ENCODE data around the gene MAEA. TPM values are rescaled to one million over a fixed set of nuclear protein-coding genes. Genes with fewer than 3 reads are reported as not detected.

The MAEA gene
- polyA plus RNA-seq, 2 donors: 43.3 to 54.3 TPM

GRCh38 chr4:1359976-1360375 is 70.3 kb downstream of the MAEA start:
- peaks cover 0 to 4% of the 10 kb centered on the region in 2 donors for H3K4me1 ChIP-seq (ENCODE audit: control insufficient read depth in 2 of 2, insufficient read depth in 2 of 2, low read length in 1 of 2)
- peaks cover 3 to 43% of the 10 kb centered on the region in 2 donors for H3K36me3 ChIP-seq (ENCODE audit: control insufficient read depth in 2 of 2, insufficient read depth in 2 of 2, low read length in 1 of 2)
- no peaks in the 10 kb centered on the region for H3K9me3 ChIP-seq (ENCODE audit: control insufficient read depth in 2 of 2, insufficient read depth in 1 of 2, low read depth in 1 of 2, low read length in 1 of 2)
- 88% methylated on average over 16 of the region's 16 CpGs for WGBS, 2 donors
- H3K27me3 ChIP-seq (ENCODE audit: control insufficient read depth in 1 of 2, insufficient read depth in 2 of 2, low read length in 2 of 2): no peaks in the 10 kb centered on the region
- no peak overlapping the region for H3K4me3 ChIP-seq (ENCODE audit: low read depth in 1 of 2, low read length in 2 of 2)
- no peak overlapping the region for H3K27ac ChIP-seq (ENCODE audit: low read depth in 2 of 2, low read length in 1 of 2)

- peaks cover 0 to 38% of the 10 kb centered on the region in 2 donors for H3K36me3 ChIP-seq (ENCODE audit: control insufficient read depth in 2 of 2, insufficient read depth in 2 of 2, low read length in 1 of 2)
- no peak overlapping the region for H3K27ac ChIP-seq (ENCODE audit: low read depth in 2 of 2, low read length in 1 of 2)
- WGBS, 2 donors: 78 to 83% methylated on average over 29 of the region's 29 CpGs
- no peaks in the 10 kb centered on the region for H3K27me3 ChIP-seq (ENCODE audit: control insufficient read depth in 1 of 2, insufficient read depth in 2 of 2, low read length in 2 of 2)
- H3K4me1 ChIP-seq (ENCODE audit: control insufficient read depth in 2 of 2, insufficient read depth in 2 of 2, low read length in 1 of 2): peaks cover 4 to 5% of the 10 kb centered on the region in 2 donors
- no peak overlapping the region for H3K4me3 ChIP-seq (ENCODE audit: low read depth in 1 of 2, low read length in 2 of 2)
- H3K9me3 ChIP-seq (ENCODE audit: control insufficient read depth in 2 of 2, insufficient read depth in 1 of 2, low read depth in 1 of 2, low read length in 1 of 2): no peaks in the 10 kb centered on the region
These were observed 71.0 kb downstream of the MAEA start for GRCh38 chr4:1360423-1361283.

GRCh38 chr4:1361431-1361830 is 71.7 kb downstream of the MAEA start:
- Histone ChIP-seq H3K4me3 (ENCODE audit: low read depth in 1 of 2, low read length in 2 of 2) (no peak overlapping the region), H3K9me3 (ENCODE audit: control insufficient read depth in 2 of 2, insufficient read depth in 1 of 2, low read depth in 1 of 2, low read length in 1 of 2) (no peaks in the 10 kb centered on the region), H3K27me3 (ENCODE audit: control insufficient read depth in 1 of 2, insufficient read depth in 2 of 2, low read length in 2 of 2) (no peaks in the 10 kb centered on the region), H3K36me3 (ENCODE audit: control insufficient read depth in 2 of 2, insufficient read depth in 2 of 2, low read length in 1 of 2) (peaks cover 0 to 37% of the 10 kb centered on the region in 2 donors), H3K27ac (ENCODE audit: low read depth in 2 of 2, low read length in 1 of 2) (no peak overlapping the region), H3K4me1 (ENCODE audit: control insufficient read depth in 2 of 2, insufficient read depth in 2 of 2, low read length in 1 of 2) (peaks cover 4 to 5% of the 10 kb centered on the region in 2 donors)
- WGBS, 2 donors: 81 to 82% methylated on average over 18 of the region's 18 CpGs

GRCh38 chr4:1362046-1362445 is 72.4 kb downstream of the MAEA start:
- H3K27ac ChIP-seq (ENCODE audit: low read depth in 2 of 2, low read length in 1 of 2): no peak overlapping the region
- no peaks in the 10 kb centered on the region for H3K27me3 ChIP-seq (ENCODE audit: control insufficient read depth in 1 of 2, insufficient read depth in 2 of 2, low read length in 2 of 2)
- no peak overlapping the region for H3K4me3 ChIP-seq (ENCODE audit: low read depth in 1 of 2, low read length in 2 of 2)
- H3K4me1 ChIP-seq (ENCODE audit: control insufficient read depth in 2 of 2, insufficient read depth in 2 of 2, low read length in 1 of 2): peaks cover 4 to 5% of the 10 kb centered on the region in 2 donors
- peaks cover 0 to 38% of the 10 kb centered on the region in 2 donors for H3K36me3 ChIP-seq (ENCODE audit: control insufficient read depth in 2 of 2, insufficient read depth in 2 of 2, low read length in 1 of 2)
- H3K9me3 ChIP-seq (ENCODE audit: control insufficient read depth in 2 of 2, insufficient read depth in 1 of 2, low read depth in 1 of 2, low read length in 1 of 2): no peaks in the 10 kb centered on the region
- 80 to 83% methylated on average over 10 of the region's 10 CpGs for WGBS, 2 donors

- Histone ChIP-seq H3K9me3 (ENCODE audit: control insufficient read depth in 2 of 2, insufficient read depth in 1 of 2, low read depth in 1 of 2, low read length in 1 of 2) (no peaks in the 10 kb centered on the region), H3K4me1 (ENCODE audit: control insufficient read depth in 2 of 2, insufficient read depth in 2 of 2, low read length in 1 of 2) (peaks cover 4 to 5% of the 10 kb centered on the region in 2 donors), H3K36me3 (ENCODE audit: control insufficient read depth in 2 of 2, insufficient read depth in 2 of 2, low read length in 1 of 2) (peaks cover 0 to 36% of the 10 kb centered on the region in 2 donors), H3K27ac (ENCODE audit: low read depth in 2 of 2, low read length in 1 of 2) (no peak overlapping the region), H3K4me3 (ENCODE audit: low read depth in 1 of 2, low read length in 2 of 2) (no peak overlapping the region), H3K27me3 (ENCODE audit: control insufficient read depth in 1 of 2, insufficient read depth in 2 of 2, low read length in 2 of 2) (no peaks in the 10 kb centered on the region)
- WGBS, 2 donors: 93% methylated on average over 17 of the region's 17 CpGs
These were observed 72.8 kb downstream of the MAEA start for GRCh38 chr4:1362521-1362920.

GRCh38 chr4:1363513-1363912 is 73.8 kb downstream of the MAEA start:
- Histone ChIP-seq H3K9me3 (ENCODE audit: control insufficient read depth in 2 of 2, insufficient read depth in 1 of 2, low read depth in 1 of 2, low read length in 1 of 2) (no peaks in the 10 kb centered on the region), H3K4me1 (ENCODE audit: control insufficient read depth in 2 of 2, insufficient read depth in 2 of 2, low read length in 1 of 2) (peaks cover 4 to 5% of the 10 kb centered on the region in 2 donors), H3K4me3 (ENCODE audit: low read depth in 1 of 2, low read length in 2 of 2) (no peak overlapping the region), H3K36me3 (ENCODE audit: control insufficient read depth in 2 of 2, insufficient read depth in 2 of 2, low read length in 1 of 2) (peaks cover 0 to 35% of the 10 kb centered on the region in 2 donors), H3K27ac (ENCODE audit: low read depth in 2 of 2, low read length in 1 of 2) (no peak overlapping the region), H3K27me3 (ENCODE audit: control insufficient read depth in 1 of 2, insufficient read depth in 2 of 2, low read length in 2 of 2) (no peaks in the 10 kb centered on the region)
- 88 to 89% methylated on average over 11 of the region's 11 CpGs for WGBS, 2 donors

GRCh38 chr4:1364217-1364616 is 74.5 kb downstream of the MAEA start:
- H3K36me3 ChIP-seq (ENCODE audit: control insufficient read depth in 2 of 2, insufficient read depth in 2 of 2, low read length in 1 of 2): peaks cover 0 to 39% of the 10 kb centered on the region in 2 donors
- H3K27me3 ChIP-seq (ENCODE audit: control insufficient read depth in 1 of 2, insufficient read depth in 2 of 2, low read length in 2 of 2): no peaks in the 10 kb centered on the region
- no peak overlapping the region for H3K27ac ChIP-seq (ENCODE audit: low read depth in 2 of 2, low read length in 1 of 2)
- 87 to 93% methylated on average over 16 of the region's 18 CpGs for WGBS, 2 donors
- no peaks in the 10 kb centered on the region for H3K9me3 ChIP-seq (ENCODE audit: control insufficient read depth in 2 of 2, insufficient read depth in 1 of 2, low read depth in 1 of 2, low read length in 1 of 2)
- peaks cover 4 to 5% of the 10 kb centered on the region in 2 donors for H3K4me1 ChIP-seq (ENCODE audit: control insufficient read depth in 2 of 2, insufficient read depth in 2 of 2, low read length in 1 of 2)
- no peak overlapping the region for H3K4me3 ChIP-seq (ENCODE audit: low read depth in 1 of 2, low read length in 2 of 2)

- Histone ChIP-seq H3K4me3 (ENCODE audit: low read depth in 1 of 2, low read length in 2 of 2) (no peak overlapping the region), H3K9me3 (ENCODE audit: control insufficient read depth in 2 of 2, insufficient read depth in 1 of 2, low read depth in 1 of 2, low read length in 1 of 2) (no peaks in the 10 kb centered on the region), H3K27ac (ENCODE audit: low read depth in 2 of 2, low read length in 1 of 2) (no peak overlapping the region), H3K36me3 (ENCODE audit: control insufficient read depth in 2 of 2, insufficient read depth in 2 of 2, low read length in 1 of 2) (peaks cover 0 to 39% of the 10 kb centered on the region in 2 donors), H3K4me1 (ENCODE audit: control insufficient read depth in 2 of 2, insufficient read depth in 2 of 2, low read length in 1 of 2) (peaks cover 4 to 5% of the 10 kb centered on the region in 2 donors), H3K27me3 (ENCODE audit: control insufficient read depth in 1 of 2, insufficient read depth in 2 of 2, low read length in 2 of 2) (no peaks in the 10 kb centered on the region)
- WGBS, 2 donors: 82 to 90% methylated on average over 13 of the region's 13 CpGs
These were observed 75.1 kb downstream of the MAEA start for GRCh38 chr4:1364748-1365147.

GRCh38 chr4:1365271-1366178 is 75.8 kb downstream of the MAEA start:
- H3K36me3 ChIP-seq (ENCODE audit: control insufficient read depth in 2 of 2, insufficient read depth in 2 of 2, low read length in 1 of 2): peaks cover 0 to 44% of the 10 kb centered on the region in 2 donors

More at GRCh38 chr4:1365271-1366178, 75.8 kb downstream of the MAEA start:
- H3K4me1 ChIP-seq (ENCODE audit: control insufficient read depth in 2 of 2, insufficient read depth in 2 of 2, low read length in 1 of 2): peaks cover 4 to 5% of the 10 kb centered on the region in 2 donors
- no peaks in the 10 kb centered on the region for H3K9me3 ChIP-seq (ENCODE audit: control insufficient read depth in 2 of 2, insufficient read depth in 1 of 2, low read depth in 1 of 2, low read length in 1 of 2)
- H3K27ac ChIP-seq (ENCODE audit: low read depth in 2 of 2, low read length in 1 of 2): no peak overlapping the region
- WGBS, 2 donors: 65 to 66% methylated on average over 25 of the region's 25 CpGs
- no peak overlapping the region for H3K4me3 ChIP-seq (ENCODE audit: low read depth in 1 of 2, low read length in 2 of 2)
- no peaks in the 10 kb centered on the region for H3K27me3 ChIP-seq (ENCODE audit: control insufficient read depth in 1 of 2, insufficient read depth in 2 of 2, low read length in 2 of 2)

All from esophagus (tissue), 2 donors.